Measurements from ENCODE around the gene EME2.
A peak's percentile ranks its signal among the peaks of the same experiment; 100 is the strongest.

EME2 gene

GRCh38 chr16:1774448-1774780 is 1.8 kb downstream of the EME2 start:
- Histone ChIP-seq H2BK5ac (ENCODE audit: low read depth, low read length, poor library complexity, severe bottlenecking) (no peak overlapping the region), H4K91ac (ENCODE audit: low read length) (no peak overlapping the region), H3K18ac (ENCODE audit: low read depth in 1 of 2, low read length in 2 of 2) (no peak overlapping the region), H2BK120ac (ENCODE audit: low read depth, low read length) (no peak overlapping the region), H3K4me3 (ENCODE audit: insufficient read depth in 1 of 2, low read depth in 1 of 2, low read length in 2 of 2) (peak overlapping the region; percentile 87 to 92), H3K14ac (ENCODE audit: low read length in 2 of 2) (no peak overlapping the region), H3K27ac (ENCODE audit: low read length, poor library complexity, severe bottlenecking) (no peak overlapping the region), H3K36me3 (ENCODE audit: control insufficient read depth in 1 of 2, insufficient read depth in 2 of 2, low read depth in 1 of 2, low read length in 2 of 2) (peaks cover 36 to 63% of the 10 kb centered on the region in 2 experiments), H3K4ac (ENCODE audit: low read depth in 1 of 2, low read length in 2 of 2) (no peak overlapping the region), H3K4me2 (ENCODE audit: low read length, poor library complexity, severe bottlenecking) (peak overlapping the region; percentile 96), H3K23ac (ENCODE audit: low read length in 2 of 2) (no peak overlapping the region), H3K9me3 (ENCODE audit: control insufficient read depth, low read length) (no peaks in the 10 kb centered on the region), H2BK15ac (ENCODE audit: low read depth, poor library complexity, severe bottlenecking) (no peak overlapping the region), H3K9ac (ENCODE audit: low read length) (peak overlapping the region; percentile 87), H3K4me1 (ENCODE audit: control insufficient read depth, insufficient read depth, low read depth, low read length) (peaks cover 68% of the 10 kb centered on the region), H2BK12ac (ENCODE audit: low read length in 2 of 2) (no peak overlapping the region), H3K79me1 (replicated peaks; ENCODE audit: low read length, poor library complexity, severe bottlenecking) (peaks cover 32% of the 10 kb centered on the region), H2AFZ (ENCODE audit: low read depth, low read length) (no peak overlapping the region), H2AK5ac (ENCODE audit: low read length, severe bottlenecking) (no peak overlapping the region), H4K8ac (ENCODE audit: low read length) (no peak overlapping the region), H3K27me3 (ENCODE audit: control insufficient read depth in 1 of 2, insufficient read depth in 1 of 2, low read length in 2 of 2) (no peaks in the 10 kb centered on the region)
- DNase-seq, result no peak
- WGBS, result 94% methylated on average over 7 of the region's 7 CpGs

DNA sequence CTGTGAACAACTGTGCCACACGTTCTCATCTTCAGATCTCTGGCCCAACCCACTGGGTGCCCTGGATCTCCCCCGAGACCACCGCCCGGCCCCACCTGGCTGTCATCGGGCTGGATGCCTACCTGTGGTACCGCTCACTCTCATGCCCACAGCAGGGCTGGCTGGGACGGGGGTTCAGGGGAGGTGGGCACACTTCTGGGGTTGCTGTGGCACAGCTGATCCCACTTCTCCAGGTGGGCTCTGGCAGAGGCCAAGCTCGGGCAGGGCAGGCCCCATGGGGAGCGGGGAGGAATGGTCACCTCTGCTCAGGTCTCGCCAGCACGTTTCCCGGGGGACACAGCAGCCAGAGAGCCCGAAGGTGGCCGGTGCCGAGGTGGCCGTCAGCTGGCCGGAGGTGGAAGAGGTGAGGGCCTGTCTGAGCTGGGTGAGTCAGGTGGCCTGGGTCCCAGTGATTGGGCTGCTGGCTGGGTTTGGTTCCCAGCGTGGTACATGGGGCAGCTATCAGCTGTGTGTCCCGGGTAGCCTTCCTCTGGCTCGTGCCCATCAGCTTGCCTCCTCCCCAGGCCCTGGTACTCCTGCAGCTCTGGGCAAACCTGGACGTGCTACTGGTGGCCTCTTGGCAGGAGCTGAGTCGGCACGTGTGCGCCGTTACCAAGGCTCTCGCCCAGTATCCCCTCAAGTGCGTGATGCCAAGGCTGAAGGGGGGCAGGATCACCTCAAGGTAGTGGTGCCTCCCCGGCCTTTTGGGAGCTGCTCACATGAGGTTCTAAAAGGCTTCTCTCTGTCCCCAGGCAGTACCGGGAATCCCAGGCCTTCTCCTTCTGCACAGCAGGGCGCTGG is 2.6 kb downstream of the EME2 start:
- Histone ChIP-seq H2BK15ac (ENCODE audit: low read depth, poor library complexity, severe bottlenecking) (no peak overlapping the region), H3K4me2 (ENCODE audit: low read length, poor library complexity, severe bottlenecking) (no peak overlapping the region), H3K36me3 (ENCODE audit: control insufficient read depth in 1 of 2, insufficient read depth in 2 of 2, low read depth in 1 of 2, low read length in 2 of 2) (peaks cover 44 to 63% of the 10 kb centered on the region in 2 experiments), H3K27ac (ENCODE audit: low read length, poor library complexity, severe bottlenecking) (no peak overlapping the region), H2BK5ac (ENCODE audit: low read depth, low read length, poor library complexity, severe bottlenecking) (no peak overlapping the region), H2AFZ (ENCODE audit: low read depth, low read length) (no peak overlapping the region), H3K27me3 (ENCODE audit: control insufficient read depth in 1 of 2, insufficient read depth in 1 of 2, low read length in 2 of 2) (no peaks in the 10 kb centered on the region), H3K4me1 (ENCODE audit: control insufficient read depth, insufficient read depth, low read depth, low read length) (peaks cover 65% of the 10 kb centered on the region), H3K14ac (ENCODE audit: low read length in 2 of 2) (no peak overlapping the region), H4K91ac (ENCODE audit: low read length) (no peak overlapping the region), H3K4me3 (ENCODE audit: insufficient read depth in 1 of 2, low read depth in 1 of 2, low read length in 2 of 2) (peak overlapping the region in 1 of 2 experiments; percentile 87), H3K18ac (ENCODE audit: low read depth in 1 of 2, low read length in 2 of 2) (no peak overlapping the region), H3K9ac (ENCODE audit: low read length) (peak overlapping the region; percentile 87), H2BK120ac (ENCODE audit: low read depth, low read length) (no peak overlapping the region), H3K79me1 (replicated peaks; ENCODE audit: low read length, poor library complexity, severe bottlenecking) (peaks cover 38% of the 10 kb centered on the region), H3K9me3 (ENCODE audit: control insufficient read depth, low read length) (no peaks in the 10 kb centered on the region), H2BK12ac (ENCODE audit: low read length in 2 of 2) (no peak overlapping the region), H2AK5ac (ENCODE audit: low read length, severe bottlenecking) (no peak overlapping the region), H3K4ac (ENCODE audit: low read depth in 1 of 2, low read length in 2 of 2) (no peak overlapping the region), H3K23ac (ENCODE audit: low read length in 2 of 2) (no peak overlapping the region), H4K8ac (ENCODE audit: low read length) (no peak overlapping the region)
- WGBS, result 97% methylated on average over 30 of the region's 30 CpGs
- DNase-seq, result no peak

- Histone ChIP-seq H3K27ac (ENCODE audit: low read length, poor library complexity, severe bottlenecking) (no peak overlapping the region), H2AFZ (ENCODE audit: low read depth, low read length) (no peak overlapping the region), H2BK12ac (ENCODE audit: low read length in 2 of 2) (no peak overlapping the region), H3K4ac (ENCODE audit: low read depth in 1 of 2, low read length in 2 of 2) (no peak overlapping the region), H3K14ac (ENCODE audit: low read length in 2 of 2) (no peak overlapping the region), H2BK120ac (ENCODE audit: low read depth, low read length) (no peak overlapping the region), H3K4me2 (ENCODE audit: low read length, poor library complexity, severe bottlenecking) (no peak overlapping the region), H3K23ac (ENCODE audit: low read length in 2 of 2) (no peak overlapping the region), H2AK5ac (ENCODE audit: low read length, severe bottlenecking) (no peak overlapping the region), H2BK5ac (ENCODE audit: low read depth, low read length, poor library complexity, severe bottlenecking) (no peak overlapping the region), H2BK15ac (ENCODE audit: low read depth, poor library complexity, severe bottlenecking) (no peak overlapping the region), H3K36me3 (ENCODE audit: control insufficient read depth in 1 of 2, insufficient read depth in 2 of 2, low read depth in 1 of 2, low read length in 2 of 2) (peaks cover 53 to 64% of the 10 kb centered on the region in 2 experiments), H3K4me1 (ENCODE audit: control insufficient read depth, insufficient read depth, low read depth, low read length) (peaks cover 59% of the 10 kb centered on the region), H3K4me3 (ENCODE audit: insufficient read depth in 1 of 2, low read depth in 1 of 2, low read length in 2 of 2) (no peak overlapping the region), H3K9me3 (ENCODE audit: control insufficient read depth, low read length) (no peaks in the 10 kb centered on the region), H4K8ac (ENCODE audit: low read length) (no peak overlapping the region), H3K27me3 (ENCODE audit: control insufficient read depth in 1 of 2, insufficient read depth in 1 of 2, low read length in 2 of 2) (no peaks in the 10 kb centered on the region), H3K79me1 (replicated peaks; ENCODE audit: low read length, poor library complexity, severe bottlenecking) (peaks cover 38% of the 10 kb centered on the region), H4K91ac (ENCODE audit: low read length) (no peak overlapping the region), H3K9ac (ENCODE audit: low read length) (no peak overlapping the region), H3K18ac (ENCODE audit: low read depth in 1 of 2, low read length in 2 of 2) (no peak overlapping the region)
- WGBS, result over 99% methylated on average over 27 of the region's 28 CpGs
- no peak for DNase-seq
Observed at GRCh38 chr16:1775846-1776671, 3.4 kb downstream of the EME2 start.

GRCh38 chr16:1776672-1776955 is 4.0 kb downstream of the EME2 start:
- Histone ChIP-seq H3K4me3 (ENCODE audit: insufficient read depth in 1 of 2, low read depth in 1 of 2, low read length in 2 of 2) (no peak overlapping the region), H2AFZ (ENCODE audit: low read depth, low read length) (no peak overlapping the region), H3K79me1 (replicated peaks; ENCODE audit: low read length, poor library complexity, severe bottlenecking) (peaks cover 39% of the 10 kb centered on the region), H3K14ac (ENCODE audit: low read length in 2 of 2) (no peak overlapping the region), H3K4me2 (ENCODE audit: low read length, poor library complexity, severe bottlenecking) (no peak overlapping the region), H3K23ac (ENCODE audit: low read length in 2 of 2) (no peak overlapping the region), H2BK120ac (ENCODE audit: low read depth, low read length) (no peak overlapping the region), H3K4ac (ENCODE audit: low read depth in 1 of 2, low read length in 2 of 2) (no peak overlapping the region), H2AK5ac (ENCODE audit: low read length, severe bottlenecking) (no peak overlapping the region), H2BK12ac (ENCODE audit: low read length in 2 of 2) (no peak overlapping the region), H2BK5ac (ENCODE audit: low read depth, low read length, poor library complexity, severe bottlenecking) (no peak overlapping the region), H4K91ac (ENCODE audit: low read length) (no peak overlapping the region), H3K27ac (ENCODE audit: low read length, poor library complexity, severe bottlenecking) (no peak overlapping the region), H3K27me3 (ENCODE audit: control insufficient read depth in 1 of 2, insufficient read depth in 1 of 2, low read length in 2 of 2) (no peaks in the 10 kb centered on the region), H3K18ac (ENCODE audit: low read depth in 1 of 2, low read length in 2 of 2) (no peak overlapping the region), H3K9ac (ENCODE audit: low read length) (no peak overlapping the region), H3K36me3 (ENCODE audit: control insufficient read depth in 1 of 2, insufficient read depth in 2 of 2, low read depth in 1 of 2, low read length in 2 of 2) (peaks cover 53 to 67% of the 10 kb centered on the region in 2 experiments), H3K9me3 (ENCODE audit: control insufficient read depth, low read length) (no peaks in the 10 kb centered on the region), H2BK15ac (ENCODE audit: low read depth, poor library complexity, severe bottlenecking) (no peak overlapping the region), H4K8ac (ENCODE audit: low read length) (no peak overlapping the region), H3K4me1 (ENCODE audit: control insufficient read depth, insufficient read depth, low read depth, low read length) (peaks cover 62% of the 10 kb centered on the region)
- 93% methylated on average over 13 of the region's 13 CpGs for WGBS
- DNase-seq, result no peak
